Fibroblast of mammary gland (primary cell): ENCODE measurements around the gene EBF3.

ENCODE experiments used
- DNase-seq: peaks from one replicate; pipeline ENCODE4 v3.0.0-alpha.2; 2010; ENCODE audit warnings: low read depth
- H3K4me3 ChIP-seq: 2 replicates; pipeline ENCODE4 v1.5.1; 2011; ENCODE audit warnings: low read depth, mild to moderate bottlenecking, low read length, moderate library complexity; ENCODE audit not compliant: control insufficient read depth
- CTCF ChIP-seq: conservative IDR thresholded peaks from 2 replicates; pipeline ENCODE4 v1.5.1; 2011; ENCODE audit warnings: low read depth, low read length, inconsistent platforms; ENCODE audit not compliant: control insufficient read depth, insufficient read depth

The EBF3 gene

GRCh38 chr10:129833994-129834739 lies 129.9 kb downstream of the EBF3 start:
- DNase-seq, result no peak
- H3K4me3 ChIP-seq, result no peak overlapping the region
- no peak for TF ChIP-seq CTCF

GRCh38 chr10:129833468-129833950 lies 130.6 kb downstream of the EBF3 start:
- TF ChIP-seq CTCF, result no peak
- H3K4me3 ChIP-seq, result no peak overlapping the region
- DNase-seq, result no peak

GRCh38 chr10:129832573-129833467 lies 131.3 kb downstream of the EBF3 start:
- TF ChIP-seq CTCF, result no peak
- no peak overlapping the region for H3K4me3 ChIP-seq
- no peak for DNase-seq

- no peak overlapping the region for H3K4me3 ChIP-seq
- TF ChIP-seq CTCF, result no peak
- no peak for DNase-seq
These were observed 132.9 kb downstream of the EBF3 start for GRCh38 chr10:129831150-129831549.

- DNase-seq, result no peak
- TF ChIP-seq CTCF, result no peak
- no peak overlapping the region for H3K4me3 ChIP-seq
These were observed 138.2 kb downstream of the EBF3 start for GRCh38 chr10:129825826-129826225.

GRCh38 chr10:129825221-129825620 lies 138.9 kb downstream of the EBF3 start:
- TF ChIP-seq CTCF, result no peak
- no peak for DNase-seq
- no peak overlapping the region for H3K4me3 ChIP-seq
